ENCODE measurements around the gene GPS1. TPM values are rescaled to one million over a fixed set of nuclear protein-coding genes. Genes with fewer than 3 reads are reported as not detected.

The GPS1 gene
- total and polyA plus RNA-seq, 9 of the 15 experiments (the other 6 are each of a cell fraction or from before 2014, with no cell fraction given) = 3.1 to 167 (median 69.9) TPM

DNA sequence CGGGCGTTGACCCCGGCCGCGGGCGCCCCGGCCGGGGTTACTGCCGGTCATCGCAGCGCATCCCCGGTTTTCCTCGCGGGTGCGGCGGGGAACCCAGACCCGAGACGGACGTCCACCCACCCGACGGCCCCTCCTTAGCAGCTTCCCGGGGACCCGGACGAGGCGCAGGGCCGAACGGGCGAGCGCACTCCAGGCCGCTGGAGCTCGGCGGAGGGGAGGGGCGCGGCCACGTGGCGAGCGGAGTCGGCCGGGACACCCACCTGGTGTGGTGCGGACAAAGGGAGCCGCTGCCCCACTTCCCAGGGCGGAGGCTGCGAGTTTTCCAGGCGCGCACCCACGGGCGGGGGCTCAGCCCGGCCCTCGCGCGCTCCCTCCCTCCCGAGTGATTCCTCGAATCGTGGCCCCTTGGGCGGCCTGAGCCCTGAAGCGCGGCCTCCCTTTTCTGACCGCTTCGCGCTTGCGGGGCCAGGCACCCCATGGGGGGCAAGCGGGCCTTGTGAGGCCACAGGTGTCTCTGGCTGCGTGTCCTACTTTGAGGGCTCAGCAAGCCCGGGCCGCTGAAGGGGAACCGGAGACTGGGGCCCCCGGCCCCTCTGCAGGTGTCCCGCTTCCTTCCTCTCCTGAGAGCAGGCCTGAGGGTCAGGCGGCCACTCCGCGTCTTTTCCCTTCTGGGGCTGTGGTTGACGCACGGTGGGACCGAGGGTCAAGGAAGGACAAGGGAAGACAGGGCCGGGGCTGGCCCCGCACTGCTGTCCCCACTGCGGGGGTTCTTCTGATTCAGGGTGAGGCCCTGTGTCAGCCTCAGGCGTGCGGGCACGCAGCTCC lies 47.5 kb downstream of the GPS1 start (continued):
- TF ChIP-seq, protein P1, sequence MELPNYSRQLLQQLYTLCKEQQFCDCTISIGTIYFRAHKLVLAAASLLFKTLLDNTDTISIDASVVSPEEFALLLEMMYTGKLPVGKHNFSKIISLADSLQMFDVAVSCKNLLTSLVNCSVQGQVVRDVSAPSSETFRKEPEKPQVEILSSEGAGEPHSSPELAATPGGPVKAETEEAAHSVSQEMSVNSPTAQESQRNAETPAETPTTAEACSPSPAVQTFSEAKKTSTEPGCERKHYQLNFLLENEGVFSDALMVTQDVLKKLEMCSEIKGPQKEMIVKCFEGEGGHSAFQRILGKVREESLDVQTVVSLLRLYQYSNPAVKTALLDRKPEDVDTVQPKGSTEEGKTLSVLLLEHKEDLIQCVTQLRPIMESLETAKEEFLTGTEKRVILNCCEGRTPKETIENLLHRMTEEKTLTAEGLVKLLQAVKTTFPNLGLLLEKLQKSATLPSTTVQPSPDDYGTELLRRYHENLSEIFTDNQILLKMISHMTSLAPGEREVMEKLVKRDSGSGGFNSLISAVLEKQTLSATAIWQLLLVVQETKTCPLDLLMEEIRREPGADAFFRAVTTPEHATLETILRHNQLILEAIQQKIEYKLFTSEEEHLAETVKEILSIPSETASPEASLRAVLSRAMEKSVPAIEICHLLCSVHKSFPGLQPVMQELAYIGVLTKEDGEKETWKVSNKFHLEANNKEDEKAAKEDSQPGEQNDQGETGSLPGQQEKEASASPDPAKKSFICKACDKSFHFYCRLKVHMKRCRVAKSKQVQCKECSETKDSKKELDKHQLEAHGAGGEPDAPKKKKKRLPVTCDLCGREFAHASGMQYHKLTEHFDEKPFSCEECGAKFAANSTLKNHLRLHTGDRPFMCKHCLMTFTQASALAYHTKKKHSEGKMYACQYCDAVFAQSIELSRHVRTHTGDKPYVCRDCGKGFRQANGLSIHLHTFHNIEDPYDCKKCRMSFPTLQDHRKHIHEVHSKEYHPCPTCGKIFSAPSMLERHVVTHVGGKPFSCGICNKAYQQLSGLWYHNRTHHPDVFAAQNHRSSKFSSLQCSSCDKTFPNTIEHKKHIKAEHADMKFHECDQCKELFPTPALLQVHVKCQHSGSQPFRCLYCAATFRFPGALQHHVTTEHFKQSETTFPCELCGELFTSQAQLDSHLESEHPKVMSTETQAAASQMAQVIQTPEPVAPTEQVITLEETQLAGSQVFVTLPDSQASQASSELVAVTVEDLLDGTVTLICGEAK (IDR thresholded peaks at IDR 0.05) = 0 out of 2 replicates have a peak, but pooled peaks have one; percentile 37
- TF ChIP-seq, protein P1 (CRISPR knock-in tag; IDR thresholded peaks at IDR 0.05) = peak; percentile 44; the same call in 1 of the 2 replicates
- no peak for TF ChIP-seq FOXM1 (IDR thresholded peaks at IDR 0.05; ENCODE audit: low read depth)
- 0 out of 2 replicates have a peak, but pooled peaks have one; percentile 2 for TF ChIP-seq FOXM1 (CRISPR knock-in tag; IDR thresholded peaks at IDR 0.05; ENCODE audit: low read depth)
- TF ChIP-seq, protein P2, sequence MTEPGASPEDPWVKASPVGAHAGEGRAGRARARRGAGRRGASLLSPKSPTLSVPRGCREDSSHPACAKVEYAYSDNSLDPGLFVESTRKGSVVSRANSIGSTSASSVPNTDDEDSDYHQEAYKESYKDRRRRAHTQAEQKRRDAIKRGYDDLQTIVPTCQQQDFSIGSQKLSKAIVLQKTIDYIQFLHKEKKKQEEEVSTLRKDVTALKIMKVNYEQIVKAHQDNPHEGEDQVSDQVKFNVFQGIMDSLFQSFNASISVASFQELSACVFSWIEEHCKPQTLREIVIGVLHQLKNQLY (CRISPR knock-in tag; conservative IDR thresholded peaks at IDR 0.05) = peak in 1 of 2 experiments; percentile 18; a peak in 1 of 4 replicates
- TF ChIP-seq, protein P3, sequence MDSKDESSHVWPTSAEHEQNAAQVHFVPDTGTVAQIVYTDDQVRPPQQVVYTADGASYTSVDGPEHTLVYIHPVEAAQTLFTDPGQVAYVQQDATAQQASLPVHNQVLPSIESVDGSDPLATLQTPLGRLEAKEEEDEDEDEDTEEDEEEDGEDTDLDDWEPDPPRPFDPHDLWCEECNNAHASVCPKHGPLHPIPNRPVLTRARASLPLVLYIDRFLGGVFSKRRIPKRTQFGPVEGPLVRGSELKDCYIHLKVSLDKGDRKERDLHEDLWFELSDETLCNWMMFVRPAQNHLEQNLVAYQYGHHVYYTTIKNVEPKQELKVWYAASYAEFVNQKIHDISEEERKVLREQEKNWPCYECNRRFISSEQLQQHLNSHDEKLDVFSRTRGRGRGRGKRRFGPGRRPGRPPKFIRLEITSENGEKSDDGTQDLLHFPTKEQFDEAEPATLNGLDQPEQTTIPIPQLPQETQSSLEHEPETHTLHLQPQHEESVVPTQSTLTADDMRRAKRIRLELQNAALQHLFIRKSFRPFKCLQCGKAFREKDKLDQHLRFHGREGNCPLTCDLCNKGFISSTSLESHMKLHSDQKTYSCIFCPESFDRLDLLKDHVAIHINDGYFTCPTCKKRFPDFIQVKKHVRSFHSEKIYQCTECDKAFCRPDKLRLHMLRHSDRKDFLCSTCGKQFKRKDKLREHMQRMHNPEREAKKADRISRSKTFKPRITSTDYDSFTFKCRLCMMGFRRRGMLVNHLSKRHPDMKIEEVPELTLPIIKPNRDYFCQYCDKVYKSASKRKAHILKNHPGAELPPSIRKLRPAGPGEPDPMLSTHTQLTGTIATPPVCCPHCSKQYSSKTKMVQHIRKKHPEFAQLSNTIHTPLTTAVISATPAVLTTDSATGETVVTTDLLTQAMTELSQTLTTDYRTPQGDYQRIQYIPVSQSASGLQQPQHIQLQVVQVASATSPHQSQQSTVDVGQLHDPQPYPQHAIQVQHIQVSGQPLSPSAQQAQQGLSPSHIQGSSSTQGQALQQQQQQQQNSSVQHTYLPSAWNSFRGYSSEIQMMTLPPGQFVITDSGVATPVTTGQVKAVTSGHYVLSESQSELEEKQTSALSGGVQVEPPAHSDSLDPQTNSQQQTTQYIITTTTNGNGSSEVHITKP (IDR thresholded peaks at IDR 0.05; ENCODE audit: partially characterized antibody) = peak; percentile 25
- TF ChIP-seq SRSF9 (IDR thresholded peaks at IDR 0.05; ENCODE audit: borderline replicate concordance, low read depth, low read length) = no peak
- TF ChIP-seq MED1 (CRISPR knock-in tag; IDR thresholded peaks at IDR 0.05; ENCODE audit: borderline replicate concordance) = peak; percentile 65; the same call in 1 of the 2 replicates
- TF ChIP-seq IRF2 (CRISPR knock-in tag; IDR thresholded peaks at IDR 0.05) = no peak
- TF ChIP-seq, protein P4, sequence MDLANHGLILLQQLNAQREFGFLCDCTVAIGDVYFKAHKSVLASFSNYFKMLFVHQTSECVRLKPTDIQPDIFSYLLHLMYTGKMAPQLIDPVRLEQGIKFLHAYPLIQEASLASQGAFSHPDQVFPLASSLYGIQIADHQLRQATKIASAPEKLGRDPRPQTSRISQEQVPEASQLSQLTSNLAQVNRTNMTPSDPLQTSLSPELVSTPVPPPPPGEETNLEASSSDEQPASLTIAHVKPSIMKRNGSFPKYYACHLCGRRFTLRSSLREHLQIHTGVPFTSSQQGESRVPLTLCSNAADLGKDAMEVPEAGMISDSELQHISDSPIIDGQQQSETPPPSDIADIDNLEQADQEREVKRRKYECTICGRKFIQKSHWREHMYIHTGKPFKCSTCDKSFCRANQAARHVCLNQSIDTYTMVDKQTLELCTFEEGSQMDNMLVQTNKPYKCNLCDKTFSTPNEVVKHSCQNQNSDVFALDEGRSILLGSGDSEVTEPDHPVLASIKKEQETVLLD (IDR thresholded peaks at IDR 0.05) = no peak

Data from K562 (cell line).